GM21381 (cell line): Measurements from ENCODE around the gene GAB4.
"Not testable (repeated sequence)": the region's sequence is repeated elsewhere in the genome, so short reads cannot be mapped to it uniquely, and the experiment has no call there.

Source experiments
- ATAC-seq: cut with Tn5 transposase; IDR thresholded peaks from one replicate; pipeline ENCODE4 v1.9.1; 2021; ENCODE audit warnings: mild to moderate bottlenecking, moderate library complexity; ENCODE audit not compliant: unreplicated experiment

The GAB4 gene

GRCh38 chr22:16917144-16918003 lies 90.6 kb downstream of the GAB4 start:
- no peak for ATAC-seq

- ATAC-seq: no peak
These were observed 92.3 kb downstream of the GAB4 start for GRCh38 chr22:16915701-16916100.

- not testable (repeated sequence) for ATAC-seq
These were observed 93.1 kb downstream of the GAB4 start for GRCh38 chr22:16914911-16915310.

- no peak for ATAC-seq
These were observed 94.0 kb downstream of the GAB4 start for GRCh38 chr22:16914006-16914405.

GRCh38 chr22:16912281-16912680 lies 95.7 kb downstream of the GAB4 start:
- ATAC-seq: no peak
